Adrenal gland (tissue), 12 donors: ENCODE results near the gene RFESD. TPM values are rescaled to one million over a fixed set of nuclear protein-coding genes. Genes with fewer than 3 reads are reported as not detected.
A peak's percentile ranks its signal among the peaks of the same experiment; 100 is the strongest.

Experiments used
- DNase-seq, 7 donors: peaks; one replicate each; pipeline ENCODE4 v3.0.0-alpha.2; 2019 to 2020
- H3K27ac ChIP-seq, 5 donors: fragments of 200-600 bp; sonication (generic) in 4 of 5; 1 replicate in 3 of 5; 2 replicates in 2 of 5; pipeline versions ENCODE4 v1.5.1 to v1.8.0; 2016 to 2020; ENCODE audit warnings: mild to moderate bottlenecking in 1 of 5
- H3K27me3 ChIP-seq: fragments of 200-600 bp; 2 replicates; pipeline ENCODE4 v1.8.0; 2021
- H3K36me3 ChIP-seq, 2 donors: fragments of 200-600 bp; replicated peaks in 1 of 2; 1 replicate in 1 of 2; 2 replicates in 1 of 2; pipeline versions ENCODE4 v1.5.1 to v1.8.0; 2018 to 2022
- H3K4me1 ChIP-seq, 2 donors: fragments of 200-600 bp; replicated peaks in 1 of 2; 1 replicate in 1 of 2; 2 replicates in 1 of 2; pipeline versions ENCODE4 v1.5.1 to v1.8.0; 2018 to 2021
- H3K4me3 ChIP-seq, 4 donors: fragments of 200-600 bp; sonication (generic) in 3 of 4; one replicate each; pipeline ENCODE4 v1.5.1; 2016 to 2018
- H3K9me3 ChIP-seq, 3 donors: fragments of 200-600 bp; sonication (generic) in 1 of 3; replicated peaks in 1 of 3; 1 replicate in 2 of 3; 2 replicates in 1 of 3; pipeline versions ENCODE4 v1.5.1 to v1.8.0; 2016 to 2021
- POLR2A ChIP-seq, 2 donors: fragments of 450-650 bp; IDR thresholded peaks; one replicate each; pipeline ENCODE4 v1.6.1; 2017; ENCODE audit warnings: antibody characterized with exemption in 2 of 2, mild to moderate bottlenecking in 2 of 2, moderate library complexity in 1 of 2
- WGBS, 4 donors: extraction: QIAGEN DNeasy Blood & Tissue Kit in 2 of 4; methylation state at CpG; one replicate each; pipeline versions ENCODE4 v1.1.5 to v1.1.7; 2013 to 2017; 5-methylcytosine and 5-hydroxymethylcytosine counted together
- intact Hi-C, 2 donors: fragments of 100-400 bp; cut with DNase I; formaldehyde crosslinking; loops; one replicate each; pipeline versions ENCODE4 v1.14.1 to v1.15.0; 2022 to 2023
- polyA plus RNA-seq, 3 donors: library from polyadenylated mRNA; stranded (reverse); fragments of 200-250 nt in 2 of 3; fragments of 350-450 nt in 1 of 3; fragmentation: Illumina TruSeq in 1 of 3; extraction: RNeasy Lipid Tissue Mini Kit (QIAGEN cat#74804) in 1 of 3; gene quantifications; one replicate each; pipeline ENCODE4 v1.2.3, GENCODE V29; 2013 to 2014
- total RNA-seq, 9 donors: library from RNA; depleted of rRNA in 4 of 9; stranded (reverse); fragments of >200 nt in 4 of 9; fragments of 120-200 nt in 1 of 9; fragmentation: NEBNext Ultra II Directional in 1 of 9; extraction: Animal tissue kit (Norgen Biotek cat#: 25700) in 1 of 9; gene quantifications; one replicate each; pipeline versions ENCODE4 v1.1.0 to v1.2.4, GENCODE V29; 2013 to 2023
- TF ChIP-seq, protein P1 (sequence below), 6 experiments: fragments of 450-650 bp in 4 of 6; fragments of 200-600 bp in 2 of 6; sonication (generic) in 1 of 6; IDR thresholded peaks; 1 replicate in 5 of 6; 2 replicates in 1 of 6; pipeline versions ENCODE4 v1.5.1 to v1.8.0; 2016 to 2021; ENCODE audit warnings: antibody characterized with exemption in 6 of 6, mild to moderate bottlenecking in 2 of 6, moderate library complexity in 1 of 6
- donor health status: healthy with polysubstance abuse.
- donor health status: Bipolar disorder and iron deficiency.
- donor health status: DM: yes; HTN: yes; CAD: no.
- donor health status: DM: no; HTN: no; CAD: no.
- donor health status: DM: no; HTN: no; CAD: no.
- donor health status: DM: yes; HTN: yes; CAD: no.

The RFESD gene
- total and polyA plus RNA-seq, 12 donors, result 0.43 to 6.8 (median 2.6) TPM

DNA sequence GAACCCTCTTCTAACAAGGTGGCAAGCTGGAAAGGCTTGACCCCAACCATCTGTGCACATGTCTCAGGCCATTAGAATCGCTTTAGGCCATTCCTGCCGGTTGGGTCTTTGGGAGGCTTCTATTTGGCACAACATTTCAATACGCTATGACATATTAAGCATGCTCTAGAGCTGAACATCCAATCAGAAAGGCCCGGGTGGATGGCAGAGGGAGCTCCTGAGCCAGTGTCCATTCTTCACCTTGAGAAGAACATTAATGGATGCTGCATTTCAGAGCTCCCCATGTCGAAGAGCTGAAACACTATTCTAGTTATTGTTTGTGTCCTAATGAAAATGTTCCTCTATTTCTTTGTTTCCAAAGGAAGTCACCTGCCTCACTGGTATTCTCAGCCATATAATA is 23.4 kb downstream of the RFESD start:
- H3K36me3 ChIP-seq, result no peaks in the 10 kb centered on the region
- H3K4me3 ChIP-seq, result no peak overlapping the region
- WGBS, 4 donors, result 83 to 90% (median 87%) methylated on average over 5 of the region's 5 CpGs
- H3K4me1 ChIP-seq, result peaks cover 5 to 22% of the 10 kb centered on the region in 2 donors
- intact Hi-C loops, result loop anchor here in 1 of 2 donors (10.0 kb wide), 2 partner anchors 95 to 165 kb away; no protein-coding TSS in a partner anchor
- no peaks in the 10 kb centered on the region for H3K27me3 ChIP-seq
- DNase-seq, result no peak
- peak overlapping the region in 4 of 5 donors; percentile 67 to 82 (median 72) for H3K27ac ChIP-seq
- TF ChIP-seq, protein P1, sequence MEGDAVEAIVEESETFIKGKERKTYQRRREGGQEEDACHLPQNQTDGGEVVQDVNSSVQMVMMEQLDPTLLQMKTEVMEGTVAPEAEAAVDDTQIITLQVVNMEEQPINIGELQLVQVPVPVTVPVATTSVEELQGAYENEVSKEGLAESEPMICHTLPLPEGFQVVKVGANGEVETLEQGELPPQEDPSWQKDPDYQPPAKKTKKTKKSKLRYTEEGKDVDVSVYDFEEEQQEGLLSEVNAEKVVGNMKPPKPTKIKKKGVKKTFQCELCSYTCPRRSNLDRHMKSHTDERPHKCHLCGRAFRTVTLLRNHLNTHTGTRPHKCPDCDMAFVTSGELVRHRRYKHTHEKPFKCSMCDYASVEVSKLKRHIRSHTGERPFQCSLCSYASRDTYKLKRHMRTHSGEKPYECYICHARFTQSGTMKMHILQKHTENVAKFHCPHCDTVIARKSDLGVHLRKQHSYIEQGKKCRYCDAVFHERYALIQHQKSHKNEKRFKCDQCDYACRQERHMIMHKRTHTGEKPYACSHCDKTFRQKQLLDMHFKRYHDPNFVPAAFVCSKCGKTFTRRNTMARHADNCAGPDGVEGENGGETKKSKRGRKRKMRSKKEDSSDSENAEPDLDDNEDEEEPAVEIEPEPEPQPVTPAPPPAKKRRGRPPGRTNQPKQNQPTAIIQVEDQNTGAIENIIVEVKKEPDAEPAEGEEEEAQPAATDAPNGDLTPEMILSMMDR (IDR thresholded peaks at IDR 0.05), result no peak
- TF ChIP-seq POLR2A (IDR thresholded peaks at IDR 0.05), result no peak
- no peaks in the 10 kb centered on the region for H3K9me3 ChIP-seq

DNA sequence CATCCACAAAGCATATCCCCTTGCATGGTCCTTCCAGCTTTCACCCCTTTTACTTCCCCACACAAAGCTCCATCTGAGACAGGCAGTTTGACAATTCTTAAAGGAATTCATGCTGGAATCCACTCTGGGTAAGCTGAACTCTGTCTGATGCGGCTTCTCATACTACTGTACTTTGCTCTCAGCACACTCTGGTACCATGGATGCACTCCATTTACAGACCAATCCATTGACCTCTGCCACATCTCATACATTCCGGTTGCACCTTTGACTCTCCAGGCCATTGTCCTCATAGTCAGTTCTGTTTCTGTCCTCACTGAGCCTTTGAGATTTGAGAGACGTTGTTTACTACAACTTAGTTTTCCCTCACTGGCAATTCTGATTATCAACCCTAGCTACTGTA is 24.0 kb downstream of the RFESD start:
- Histone ChIP-seq H3K36me3 (no peaks in the 10 kb centered on the region), H3K4me1 (peaks cover 5 to 22% of the 10 kb centered on the region in 2 donors), H3K27ac (peak overlapping the region in 3 of 5 donors; percentile 69 to 82 (median 76)), H3K27me3 (no peaks in the 10 kb centered on the region), H3K4me3 (no peak overlapping the region), H3K9me3 (no peaks in the 10 kb centered on the region)
- intact Hi-C loops, result no loop called here
- 94 to 97% (median 95%) methylated on average over 3 of the region's 3 CpGs for WGBS, 4 donors
- TF ChIP-seq, protein P1 (IDR thresholded peaks at IDR 0.05), result no peak
- TF ChIP-seq POLR2A (IDR thresholded peaks at IDR 0.05), result no peak
- DNase-seq, result no peak

DNA sequence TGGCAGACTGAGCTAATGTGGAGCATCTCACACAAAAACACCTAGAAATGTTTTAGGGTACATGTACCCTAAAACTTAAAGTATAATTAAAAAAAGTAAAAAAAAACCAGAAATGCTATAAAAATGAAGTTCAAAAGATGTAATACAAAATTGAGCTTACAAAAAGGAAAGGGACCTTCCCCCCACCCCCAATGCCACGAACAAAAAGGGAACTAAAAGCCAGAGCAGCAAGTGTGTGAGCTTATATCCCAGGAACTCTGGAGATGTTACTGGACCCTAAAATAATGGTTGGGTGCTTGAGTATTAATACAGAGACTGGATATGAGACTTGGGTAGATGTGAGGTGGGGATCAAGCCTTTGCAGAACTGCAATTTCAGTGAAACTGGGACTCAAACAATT is 25.2 kb downstream of the RFESD start:
- H3K4me1 ChIP-seq, result peaks cover 5 to 22% of the 10 kb centered on the region in 2 donors
- no peaks in the 10 kb centered on the region for H3K36me3 ChIP-seq
- H3K27me3 ChIP-seq, result no peaks in the 10 kb centered on the region
- TF ChIP-seq POLR2A (IDR thresholded peaks at IDR 0.05), result no peak
- TF ChIP-seq, protein P1 (IDR thresholded peaks at IDR 0.05), result no peak
- intact Hi-C loops, result no loop called here
- WGBS, 4 donors, result 70 to 83% (median 77%) methylated on average over 1 of the region's 1 CpG
- H3K4me3 ChIP-seq, result no peak overlapping the region
- no peak for DNase-seq
- H3K27ac ChIP-seq, result no peak overlapping the region
- no peaks in the 10 kb centered on the region for H3K9me3 ChIP-seq

DNA sequence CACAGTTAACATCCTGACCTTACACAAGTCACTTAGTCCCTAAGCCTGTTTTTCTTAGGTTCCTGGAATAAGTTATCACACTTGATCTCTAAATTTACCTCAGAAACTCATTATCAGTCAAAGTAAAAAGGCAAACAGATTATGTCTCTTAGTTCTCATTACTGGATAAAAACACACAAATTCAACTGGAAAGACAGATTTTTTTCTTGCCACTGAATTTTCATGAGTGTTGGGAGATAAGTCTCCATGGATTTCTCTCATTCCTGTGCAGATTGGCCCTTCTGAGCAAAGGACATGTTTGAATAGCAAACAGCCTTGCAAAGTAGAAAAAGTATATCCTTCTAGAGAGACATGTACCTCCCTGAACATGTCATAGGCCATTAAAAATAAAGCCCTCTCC is 26.1 kb downstream of the RFESD start:
- H3K4me3 ChIP-seq, result no peak overlapping the region
- no peaks in the 10 kb centered on the region for H3K36me3 ChIP-seq
- peaks cover 5 to 22% of the 10 kb centered on the region in 2 donors for H3K4me1 ChIP-seq
- H3K9me3 ChIP-seq, result no peaks in the 10 kb centered on the region
- H3K27ac ChIP-seq, result peak overlapping the region in 1 of 5 donors; percentile 13
- H3K27me3 ChIP-seq, result no peaks in the 10 kb centered on the region
- intact Hi-C loops, result no loop called here
- DNase-seq, result no peak
- TF ChIP-seq, protein P1 (IDR thresholded peaks at IDR 0.05), result no peak
- TF ChIP-seq POLR2A (IDR thresholded peaks at IDR 0.05), result no peak
